NCI-H82 treated with DMSO at 0.1 percent for 48 hours (cell line): ENCODE results near the gene FLNC.

ENCODE experiments used
- DNase-seq: peaks from one replicate; lab custom pipeline; 2025; ENCODE audit not compliant: unreplicated experiment; lab: John Stamatoyannopoulos, UW

The FLNC gene

DNA sequence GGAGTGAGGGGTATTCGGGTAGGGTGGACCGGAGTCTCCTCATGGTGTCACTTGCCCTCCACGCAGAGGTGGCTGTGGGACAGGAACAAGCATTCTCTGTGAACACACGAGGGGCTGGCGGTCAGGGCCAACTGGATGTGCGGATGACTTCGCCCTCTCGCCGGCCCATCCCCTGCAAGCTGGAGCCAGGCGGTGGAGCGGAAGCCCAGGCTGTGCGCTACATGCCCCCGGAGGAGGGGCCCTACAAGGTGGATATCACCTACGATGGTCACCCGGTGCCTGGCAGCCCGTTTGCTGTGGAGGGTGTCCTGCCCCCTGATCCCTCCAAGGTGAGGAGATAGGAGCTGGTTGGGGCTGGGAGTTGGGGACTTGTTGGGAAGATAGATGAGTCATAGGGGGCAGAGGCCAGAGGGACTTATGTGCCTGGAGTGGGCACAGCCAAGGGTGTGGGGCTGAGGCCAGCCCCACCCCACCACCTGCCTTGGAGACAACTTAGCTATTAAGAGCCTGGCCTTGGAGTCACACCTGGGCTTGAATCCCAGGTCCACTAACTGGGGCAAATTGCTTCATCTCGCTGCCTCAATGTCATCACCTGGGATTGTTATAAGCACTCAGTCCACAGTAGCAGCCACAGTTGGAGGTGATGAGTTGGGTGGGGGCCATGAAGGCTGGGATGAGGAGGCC is 13.9 kb downstream of the FLNC start:
- DNase-seq = no peak

DNA sequence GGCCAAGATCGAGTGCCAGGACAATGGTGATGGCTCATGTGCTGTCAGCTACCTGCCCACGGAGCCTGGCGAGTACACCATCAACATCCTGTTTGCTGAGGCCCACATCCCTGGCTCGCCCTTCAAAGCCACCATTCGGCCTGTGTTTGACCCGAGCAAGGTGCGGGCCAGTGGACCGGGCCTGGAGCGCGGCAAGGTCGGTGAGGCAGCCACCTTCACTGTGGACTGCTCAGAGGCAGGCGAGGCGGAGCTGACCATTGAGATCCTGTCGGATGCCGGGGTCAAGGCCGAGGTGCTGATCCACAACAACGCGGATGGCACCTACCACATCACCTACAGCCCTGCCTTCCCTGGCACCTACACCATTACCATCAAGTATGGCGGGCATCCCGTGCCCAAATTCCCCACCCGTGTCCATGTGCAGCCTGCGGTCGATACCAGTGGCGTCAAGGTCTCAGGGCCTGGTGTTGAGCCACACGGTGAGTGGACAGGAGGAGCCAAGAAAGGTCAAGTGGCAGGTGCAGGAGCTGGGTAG is 14.6 kb downstream of the FLNC start:
- no peak for DNase-seq

DNA sequence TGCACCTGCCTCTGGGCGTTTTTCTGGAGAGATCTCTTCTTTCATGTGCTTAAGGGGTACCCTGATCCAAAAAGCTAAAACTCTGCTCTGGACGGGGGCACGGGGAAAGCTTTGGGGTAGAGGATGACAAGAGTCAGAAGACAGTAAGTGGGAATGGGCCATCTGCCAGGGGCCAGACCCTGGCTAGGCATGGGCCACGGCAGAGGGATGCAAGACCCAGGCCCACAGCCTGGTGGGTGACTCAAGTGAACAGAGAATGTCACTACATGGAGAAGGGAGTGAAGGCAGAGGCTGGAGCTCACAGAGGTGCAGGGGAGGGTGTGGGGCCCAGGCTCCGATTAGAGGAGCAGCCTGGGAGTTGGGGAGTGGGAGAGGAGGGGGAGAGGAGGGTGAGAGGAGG is 15.3 kb downstream of the FLNC start:
- no peak for DNase-seq

DNA sequence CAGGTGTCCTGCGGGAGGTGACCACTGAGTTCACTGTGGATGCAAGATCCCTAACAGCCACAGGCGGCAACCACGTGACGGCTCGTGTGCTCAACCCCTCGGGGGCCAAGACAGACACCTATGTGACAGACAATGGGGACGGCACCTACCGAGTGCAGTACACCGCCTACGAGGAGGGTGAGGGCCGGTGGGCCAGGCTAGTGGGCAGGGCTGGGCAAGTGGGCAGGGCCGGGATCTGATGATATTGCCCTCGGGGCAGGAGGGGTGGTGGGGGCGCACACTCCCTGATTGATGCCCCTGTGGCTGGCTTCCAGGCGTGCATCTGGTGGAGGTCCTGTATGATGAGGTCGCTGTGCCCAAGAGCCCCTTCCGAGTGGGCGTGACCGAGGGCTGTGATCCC is 15.8 kb downstream of the FLNC start:
- no peak for DNase-seq

GRCh38 chr7:128846781-128847444 is 16.7 kb downstream of the FLNC start:
- no peak for DNase-seq

DNA sequence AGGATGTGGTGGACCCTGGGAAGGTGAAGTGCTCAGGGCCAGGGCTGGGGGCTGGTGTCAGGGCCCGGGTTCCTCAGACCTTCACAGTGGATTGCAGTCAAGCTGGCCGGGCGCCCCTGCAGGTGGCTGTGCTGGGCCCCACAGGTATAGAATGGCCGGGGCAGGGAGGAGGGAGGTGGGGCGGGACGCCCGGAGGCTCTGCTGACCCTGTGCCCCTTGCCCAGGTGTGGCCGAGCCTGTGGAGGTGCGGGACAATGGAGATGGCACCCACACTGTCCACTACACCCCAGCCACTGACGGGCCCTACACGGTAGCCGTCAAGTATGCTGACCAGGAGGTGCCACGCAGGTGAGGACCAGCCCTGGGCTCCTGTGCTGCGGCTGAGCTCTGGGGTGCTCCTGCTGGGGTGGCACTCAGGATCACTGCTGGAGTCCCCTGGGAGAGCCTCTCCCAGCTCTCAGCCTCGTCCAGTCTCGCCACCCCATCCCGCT is 17.6 kb downstream of the FLNC start:
- no peak for DNase-seq

GRCh38 chr7:128848289-128849155 is 18.3 kb downstream of the FLNC start:
- DNase-seq = no peak

DNA sequence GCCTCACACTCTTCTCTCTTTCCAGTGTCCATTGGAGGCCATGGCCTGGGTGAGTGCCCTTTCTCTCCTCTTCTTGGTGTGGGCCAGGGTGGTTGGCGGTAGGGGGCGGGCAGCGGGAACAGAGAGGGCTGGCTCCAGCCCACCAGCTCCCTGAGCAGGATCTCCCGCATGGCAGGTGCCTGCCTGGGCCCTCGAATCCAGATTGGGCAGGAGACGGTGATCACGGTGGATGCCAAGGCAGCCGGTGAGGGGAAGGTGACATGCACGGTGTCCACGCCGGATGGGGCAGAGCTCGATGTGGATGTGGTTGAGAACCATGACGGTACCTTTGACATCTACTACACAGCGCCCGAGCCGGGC is 18.9 kb downstream of the FLNC start:
- DNase-seq = no peak

DNA sequence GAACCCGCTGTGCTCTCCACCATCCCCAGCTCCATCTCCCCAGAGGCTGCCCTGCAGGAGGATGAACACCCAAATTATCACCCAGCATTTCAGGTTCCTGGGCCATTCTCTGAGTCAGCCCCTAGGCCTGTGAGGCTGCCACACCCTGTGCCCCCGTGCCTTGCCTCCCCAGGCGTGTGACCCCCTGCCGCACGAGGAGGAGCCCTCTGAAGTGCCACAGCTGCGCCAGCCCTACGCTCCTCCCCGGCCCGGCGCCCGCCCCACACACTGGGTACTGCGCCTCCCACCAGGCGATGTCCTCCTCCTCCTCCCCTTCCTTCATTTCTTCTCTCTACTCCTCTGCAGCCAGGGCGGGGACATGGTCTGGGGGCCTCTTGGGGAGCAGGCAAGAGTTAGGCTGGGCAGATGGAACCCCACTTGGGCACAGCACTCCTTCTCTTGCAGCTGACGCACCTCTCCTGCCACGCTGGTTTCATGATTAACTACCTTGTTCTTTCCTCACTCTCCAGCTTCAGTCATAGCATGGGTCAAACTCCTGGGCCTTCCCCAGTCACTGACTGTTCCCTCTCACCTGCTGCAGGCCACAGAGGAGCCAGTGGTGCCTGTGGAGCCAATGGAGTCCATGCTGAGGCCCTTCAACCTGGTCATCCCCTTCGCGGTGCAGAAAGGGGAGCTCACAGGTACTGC is 19.7 kb downstream of the FLNC start:
- no peak for DNase-seq

DNA sequence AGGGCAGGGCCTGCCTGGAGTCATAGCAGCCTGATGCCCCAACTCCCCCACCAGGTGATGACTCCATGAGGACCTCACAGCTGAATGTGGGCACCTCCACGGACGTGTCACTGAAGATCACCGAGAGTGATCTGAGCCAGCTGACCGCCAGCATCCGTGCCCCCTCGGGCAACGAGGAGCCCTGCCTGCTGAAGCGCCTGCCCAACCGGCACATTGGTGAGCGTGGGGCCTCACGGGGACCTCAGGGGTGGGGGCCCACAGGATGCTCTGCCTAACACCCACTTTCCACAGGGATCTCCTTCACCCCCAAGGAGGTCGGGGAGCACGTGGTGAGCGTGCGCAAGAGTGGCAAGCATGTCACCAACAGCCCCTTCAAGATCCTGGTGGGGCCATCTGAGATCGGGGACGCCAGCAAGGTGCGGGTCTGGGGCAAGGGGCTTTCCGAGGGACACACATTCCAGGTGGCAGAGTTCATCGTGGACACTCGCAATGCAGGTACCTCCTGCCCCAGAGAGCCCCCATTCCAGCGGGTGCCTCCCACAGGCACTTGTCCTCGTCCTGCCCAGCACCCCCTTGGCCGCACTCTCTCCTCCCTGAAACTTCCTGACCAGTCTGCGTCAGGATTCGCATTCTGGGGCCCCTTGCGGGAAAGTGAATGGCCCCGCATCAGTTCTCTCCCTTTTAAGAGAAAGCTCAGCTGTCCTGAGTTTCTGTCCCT is 22.5 kb downstream of the FLNC start:
- DNase-seq = no peak

DNA sequence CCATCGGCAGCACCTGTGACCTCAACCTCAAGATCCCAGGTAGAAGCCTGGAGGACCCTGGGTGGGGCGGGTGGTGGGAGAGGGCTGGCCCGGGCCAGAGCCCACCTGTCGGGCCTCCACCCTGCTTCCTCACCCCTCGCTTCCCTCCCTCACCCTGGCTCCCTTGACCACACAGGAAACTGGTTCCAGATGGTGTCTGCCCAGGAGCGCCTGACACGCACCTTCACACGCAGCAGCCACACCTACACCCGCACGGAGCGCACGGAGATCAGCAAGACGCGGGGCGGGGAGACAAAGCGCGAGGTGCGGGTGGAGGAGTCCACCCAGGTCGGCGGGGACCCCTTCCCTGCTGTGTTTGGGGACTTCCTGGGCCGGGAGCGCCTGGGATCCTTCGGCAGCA is 23.6 kb downstream of the FLNC start:
- DNase-seq = no peak

GRCh38 chr7:128854396-128854795 is 24.2 kb downstream of the FLNC start:
- no peak for DNase-seq

DNA sequence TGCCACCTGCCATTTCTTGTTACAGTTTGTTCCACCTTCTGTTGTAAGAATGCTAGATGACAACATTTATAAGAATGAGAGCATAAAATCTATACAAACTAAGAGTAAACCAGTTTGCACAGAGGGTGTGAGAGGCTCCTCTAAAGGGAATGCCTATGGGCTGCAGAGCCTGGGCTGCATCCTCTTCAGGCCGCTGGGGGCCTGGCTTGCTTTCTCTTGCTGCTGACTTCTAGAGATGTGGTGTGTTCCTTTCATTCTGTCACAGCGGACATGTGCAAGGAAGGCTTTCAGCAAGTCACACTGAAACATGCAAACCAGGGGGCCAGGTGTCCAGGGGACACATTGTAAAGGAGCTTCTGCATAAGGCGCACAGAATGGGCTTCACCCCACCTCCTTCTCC is 25.4 kb downstream of the FLNC start:
- no peak for DNase-seq

DNA sequence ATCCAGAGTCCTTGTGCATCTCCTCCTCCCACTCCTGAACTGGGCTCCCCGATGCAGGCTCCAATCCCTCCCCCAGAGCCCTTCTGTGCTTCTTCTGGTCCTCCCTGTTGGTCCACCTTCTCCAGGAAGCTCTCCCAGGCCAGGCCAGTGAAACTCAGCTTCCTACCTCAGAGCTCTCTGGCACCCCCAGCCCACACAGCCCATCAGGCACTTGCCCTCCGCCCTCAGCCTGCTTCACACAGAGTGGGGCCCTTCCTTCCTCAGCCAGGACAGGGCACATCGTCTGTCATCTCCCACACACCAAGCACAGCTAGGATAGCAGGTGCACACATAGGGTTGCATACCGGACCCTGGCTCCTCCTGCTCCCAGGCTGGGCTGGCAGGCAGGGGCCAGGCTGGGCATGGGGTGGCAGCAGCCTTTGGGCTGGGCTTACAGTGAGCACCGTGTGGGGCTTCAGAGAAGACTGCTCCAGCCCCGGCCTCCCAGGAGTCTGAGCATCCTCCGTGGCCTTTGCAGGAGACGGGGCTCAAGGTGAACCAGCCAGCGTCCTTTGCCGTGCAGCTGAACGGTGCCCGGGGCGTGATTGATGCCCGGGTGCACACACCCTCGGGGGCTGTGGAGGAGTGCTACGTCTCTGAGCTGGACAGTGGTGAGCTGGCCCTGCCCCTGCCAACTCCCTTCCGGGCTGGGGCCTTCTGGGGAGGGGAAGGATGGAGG is 26.0 kb downstream of the FLNC start:
- DNase-seq = no peak

DNA sequence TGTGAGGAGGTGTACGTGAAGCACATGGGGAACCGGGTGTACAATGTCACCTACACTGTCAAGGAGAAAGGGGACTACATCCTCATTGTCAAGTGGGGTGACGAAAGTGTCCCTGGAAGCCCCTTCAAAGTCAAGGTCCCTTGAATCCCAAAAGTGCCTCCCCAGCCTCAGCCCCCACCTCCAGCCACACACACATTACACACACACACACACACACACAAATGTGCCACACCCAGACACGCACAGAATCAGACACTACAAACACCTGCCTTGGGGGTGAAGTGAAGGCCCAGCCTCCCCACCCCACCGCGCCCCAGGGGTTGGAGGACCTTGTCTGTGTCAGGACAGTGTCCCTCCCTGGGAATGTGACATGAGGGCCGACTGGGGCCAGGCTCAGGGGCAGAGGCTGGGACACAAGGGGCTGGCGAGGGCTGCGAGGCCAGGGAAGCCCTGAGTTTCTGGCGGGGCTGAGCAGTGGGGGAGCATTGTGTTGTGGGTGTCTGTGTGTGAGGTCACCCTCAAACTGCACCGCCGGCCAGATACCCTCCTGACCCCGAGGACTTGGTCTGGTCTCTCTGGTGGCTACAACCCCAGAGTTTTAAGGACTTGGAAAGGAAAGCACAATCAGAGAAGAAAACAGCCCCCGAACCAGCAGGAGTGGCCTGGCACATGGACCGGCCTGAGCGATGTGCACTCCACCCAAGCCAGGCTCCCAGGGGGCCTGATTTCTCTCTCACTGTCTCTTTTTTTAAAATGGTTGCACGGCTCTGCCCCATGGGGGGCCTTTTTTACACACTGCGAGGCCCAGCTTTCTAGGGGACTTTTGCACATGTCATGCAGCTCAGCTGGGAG is 28.4 kb downstream of the FLNC start:
- DNase-seq = no peak

- DNase-seq = no peak
Observed at GRCh38 chr7:128859232-128860157, 29.3 kb downstream of the FLNC start.

DNA sequence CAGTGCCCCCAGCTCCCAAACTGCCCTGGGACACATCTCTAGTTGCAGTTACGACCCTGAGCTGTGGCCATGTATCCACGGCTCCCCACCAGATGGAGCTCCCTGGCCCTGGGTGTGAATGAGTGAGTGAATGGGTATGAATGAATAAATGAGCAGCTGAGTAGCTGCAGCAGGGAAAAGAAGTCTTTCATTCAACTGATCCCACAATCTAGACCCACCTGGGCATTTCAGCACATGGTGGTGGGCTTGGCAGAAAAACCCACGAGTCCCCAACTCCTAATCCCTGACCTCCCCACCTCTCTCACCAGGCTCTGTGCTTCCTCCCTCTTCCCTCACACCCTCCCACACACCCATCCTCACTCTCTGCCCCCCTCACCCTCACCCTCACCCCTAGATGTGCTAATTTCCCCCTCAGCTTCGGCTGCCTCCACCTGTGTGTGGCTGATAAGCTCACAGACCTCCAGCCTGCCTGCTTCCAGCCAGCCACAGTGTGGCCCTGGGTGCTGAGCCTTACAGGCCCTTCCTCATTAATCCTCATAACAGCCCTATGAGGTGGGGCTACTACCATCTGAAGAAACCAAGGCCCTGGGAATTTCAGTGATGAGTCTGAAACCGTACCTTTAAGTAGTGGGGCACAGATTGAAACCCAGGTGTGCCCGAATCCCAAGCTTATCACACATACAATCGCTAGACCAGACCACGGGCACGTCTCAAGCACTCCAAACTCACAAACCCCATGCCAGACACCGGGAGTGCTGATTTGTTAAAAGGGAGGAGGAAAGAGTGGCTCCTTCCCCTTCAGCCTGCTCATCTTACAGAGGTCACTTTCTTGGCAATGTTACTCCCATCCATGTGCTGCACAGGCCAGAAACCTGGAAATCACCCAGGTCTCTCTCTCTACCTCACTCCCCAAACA is 30.2 kb downstream of the FLNC start:
- no peak for DNase-seq
